HG03460 (cell line): ENCODE measurements around the gene GSG1L.
"Not testable (repeated sequence)": the region's sequence is repeated elsewhere in the genome, so short reads cannot be mapped to it uniquely, and the experiment has no call there.

Experiments
- ATAC-seq: cut with Tn5 transposase; IDR thresholded peaks from one replicate; pipeline ENCODE4 v1.9.1; 2021; ENCODE audit not compliant: unreplicated experiment

The GSG1L gene

DNA sequence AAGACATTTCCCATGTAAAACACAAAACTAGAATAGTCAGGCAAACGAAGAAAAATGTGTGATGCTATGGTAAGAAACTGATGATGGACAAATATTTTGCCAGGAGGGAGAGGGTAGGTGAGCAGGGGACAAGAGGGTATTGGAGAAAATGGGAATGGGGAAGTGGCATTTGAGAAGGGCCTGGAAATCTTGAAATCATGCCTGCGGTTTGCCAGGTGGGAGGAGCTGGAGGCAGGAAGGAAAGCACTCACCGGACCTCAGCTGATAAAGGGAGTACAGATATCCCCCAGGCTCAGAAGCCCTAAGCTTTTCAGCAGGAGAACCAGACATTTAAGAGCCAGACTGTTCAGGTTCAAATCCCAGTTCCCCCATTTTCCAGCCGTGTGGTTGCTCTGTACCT is 103.6 kb downstream of the GSG1L start:
- no peak for ATAC-seq

DNA sequence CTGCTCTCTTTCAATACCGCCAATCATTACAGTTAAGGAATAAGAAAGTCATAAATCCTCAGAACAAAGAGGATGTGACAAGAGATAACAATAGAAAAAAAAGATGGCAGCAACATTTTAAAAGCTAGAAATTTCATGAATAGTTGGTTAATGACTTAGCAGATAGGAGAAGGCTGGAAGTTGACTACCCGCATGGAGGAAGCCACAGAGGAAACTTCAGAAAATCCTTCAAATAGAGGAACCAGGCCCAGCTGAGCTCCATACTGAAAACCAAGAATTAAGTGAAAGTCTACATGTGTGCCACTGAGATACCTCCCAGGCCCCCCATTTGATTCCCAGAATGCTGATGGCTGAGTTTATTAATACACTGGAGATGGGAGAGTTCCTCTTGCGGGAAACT is 109.3 kb downstream of the GSG1L start:
- ATAC-seq: no peak

DNA sequence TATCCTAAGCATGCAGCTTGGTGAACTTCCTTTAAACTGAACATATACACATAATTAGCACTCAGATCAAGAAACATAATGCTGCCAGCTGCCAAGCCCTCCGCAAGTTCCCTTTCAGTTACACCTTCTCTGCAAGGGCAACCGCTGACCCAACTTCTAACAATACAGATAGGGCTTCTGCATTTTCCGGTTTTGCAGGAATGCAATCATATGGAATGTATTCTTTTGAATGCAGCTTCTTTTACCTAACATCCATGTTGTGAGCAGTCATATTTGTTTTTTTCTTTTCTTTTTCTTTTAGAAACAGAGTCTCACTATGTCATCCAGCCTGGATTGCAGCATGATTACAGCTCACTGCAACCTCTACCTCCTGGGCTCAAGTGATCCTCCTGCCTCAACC is 110.7 kb downstream of the GSG1L start:
- ATAC-seq: no peak

DNA sequence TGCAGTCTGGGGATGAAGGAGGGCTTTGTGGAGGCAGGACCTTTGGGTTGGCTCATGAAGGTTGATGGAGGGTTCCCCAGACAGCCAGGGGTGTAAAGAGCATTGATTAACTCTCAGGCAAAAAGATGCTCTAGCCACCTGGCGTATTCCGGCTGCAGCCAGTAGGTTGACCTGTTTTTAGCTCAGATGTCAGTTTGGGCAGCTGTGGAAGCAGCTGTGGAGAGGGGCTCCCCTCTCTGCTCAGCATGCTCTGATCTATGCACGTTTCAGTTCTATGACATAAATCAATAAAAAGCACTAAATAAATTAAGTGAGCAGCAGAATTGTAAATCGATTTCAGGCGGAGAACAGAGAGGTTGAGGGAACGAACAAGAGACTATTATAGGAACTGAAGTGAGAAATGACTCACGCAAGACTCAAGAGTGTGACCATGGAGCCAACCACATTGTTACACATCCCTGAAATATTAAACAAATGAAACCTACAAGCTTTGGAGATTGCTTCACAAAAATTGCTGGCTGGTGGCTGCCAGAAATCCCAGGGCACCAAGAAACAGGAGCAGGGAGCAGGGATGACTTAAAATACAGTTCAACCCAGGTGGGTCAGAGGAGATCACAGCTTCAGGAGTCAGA is 111.9 kb downstream of the GSG1L start:
- ATAC-seq: no peak

DNA sequence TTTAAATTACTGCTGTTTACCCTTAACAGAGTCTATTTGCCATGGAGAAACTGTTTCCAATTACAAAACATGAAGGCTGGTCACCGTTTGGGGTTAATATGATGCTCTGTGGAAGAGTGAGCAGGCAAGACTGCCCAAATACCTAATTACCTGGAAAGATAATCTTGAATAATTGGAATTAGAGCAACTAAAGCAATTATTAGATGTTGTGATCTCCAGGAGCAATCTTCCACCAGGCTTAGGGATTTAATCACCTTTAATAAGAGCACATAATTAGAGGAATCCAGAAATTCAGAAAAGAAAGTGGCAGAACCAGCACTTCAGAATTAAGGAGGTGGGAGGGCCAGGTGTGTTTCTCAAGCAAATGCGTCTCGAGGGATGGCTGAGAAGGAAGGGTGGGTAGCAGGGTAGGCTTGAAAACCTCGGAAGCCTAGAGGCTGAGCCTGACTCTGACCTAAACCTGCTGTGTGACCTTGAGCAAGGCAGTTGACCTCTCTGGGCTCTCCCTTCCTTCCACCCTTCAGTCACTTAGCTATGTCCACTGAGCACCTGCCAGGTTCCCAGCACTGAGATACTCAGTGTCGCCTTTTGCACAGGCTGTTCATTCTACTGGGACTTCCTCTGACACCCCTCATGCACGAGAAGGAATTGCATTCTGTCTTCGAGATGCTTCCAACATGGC is 113.2 kb downstream of the GSG1L start:
- no peak for ATAC-seq

DNA sequence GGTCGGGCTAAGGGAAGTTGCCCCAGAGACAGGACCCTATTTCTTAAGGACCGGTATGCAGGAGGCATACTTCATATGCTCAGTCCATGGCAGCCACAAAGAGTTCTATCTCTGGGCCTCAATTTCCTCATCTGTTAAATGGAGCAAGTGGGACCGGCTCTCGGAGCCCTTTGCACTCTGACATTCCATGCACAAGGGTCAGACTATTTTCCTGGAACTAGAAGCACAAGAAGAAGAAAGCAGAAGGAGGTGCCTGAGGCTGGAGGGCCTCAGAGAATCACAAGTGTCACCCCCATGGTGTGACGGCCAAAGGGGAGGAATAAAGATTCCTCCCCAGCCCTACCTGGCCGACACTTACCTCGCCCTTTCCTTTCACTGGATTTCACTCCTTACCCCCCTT is 115.8 kb downstream of the GSG1L start:
- ATAC-seq: no peak

DNA sequence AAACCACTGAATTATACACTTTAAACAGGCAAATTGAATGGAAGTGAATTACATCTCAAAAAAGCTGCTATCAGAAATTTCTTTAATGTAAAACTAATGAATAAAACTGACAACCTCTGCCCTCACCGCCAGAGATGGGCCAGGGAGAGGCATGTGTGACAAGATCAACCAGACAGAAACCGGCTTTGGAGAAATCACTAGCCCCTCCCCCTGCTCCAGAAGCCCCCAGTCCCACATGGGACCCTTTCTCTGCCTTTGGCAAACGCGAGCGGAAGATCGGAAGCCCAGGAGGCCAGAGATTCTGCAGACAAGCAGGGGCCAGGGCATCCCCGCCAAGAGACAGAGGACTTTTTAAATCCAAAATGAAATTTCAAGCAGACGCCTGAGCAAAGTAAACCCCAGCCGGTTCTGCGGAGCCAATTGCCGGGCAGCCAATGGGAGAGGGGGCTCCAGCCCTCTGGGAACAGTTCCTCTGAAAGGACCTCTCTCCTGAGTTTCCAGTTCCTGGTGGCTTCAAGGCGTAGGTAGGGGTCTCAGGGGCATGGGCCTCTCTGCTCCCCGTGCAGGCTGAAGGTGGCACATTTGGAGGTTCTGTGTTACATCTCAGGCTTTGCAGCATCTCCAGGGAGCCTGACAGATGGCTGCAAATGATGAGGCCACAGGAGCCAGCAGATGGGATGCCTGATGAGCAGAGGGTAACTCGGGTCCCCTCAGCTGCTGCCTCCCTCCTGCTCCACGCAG is 118.1 kb downstream of the GSG1L start:
- ATAC-seq: no peak

DNA sequence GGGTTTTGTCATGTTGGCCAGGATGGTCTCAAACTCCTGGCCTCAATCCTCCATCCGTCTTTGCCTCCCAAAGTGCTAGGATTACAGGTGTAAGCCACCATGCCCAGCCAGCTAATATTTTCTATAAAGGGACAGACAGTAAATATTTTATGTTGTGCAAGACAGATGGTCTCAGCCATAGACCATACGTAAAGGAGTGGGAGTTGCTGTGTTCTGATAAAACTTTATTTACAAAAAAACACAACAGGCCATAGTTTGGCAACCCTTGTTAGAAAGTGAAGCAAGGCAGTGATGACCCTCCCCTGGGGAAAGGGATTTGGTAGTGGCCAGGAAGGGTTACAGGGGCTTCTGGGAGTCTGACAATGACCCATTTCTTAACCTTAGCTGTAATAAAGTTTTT is 119.7 kb downstream of the GSG1L start:
- no peak for ATAC-seq

DNA sequence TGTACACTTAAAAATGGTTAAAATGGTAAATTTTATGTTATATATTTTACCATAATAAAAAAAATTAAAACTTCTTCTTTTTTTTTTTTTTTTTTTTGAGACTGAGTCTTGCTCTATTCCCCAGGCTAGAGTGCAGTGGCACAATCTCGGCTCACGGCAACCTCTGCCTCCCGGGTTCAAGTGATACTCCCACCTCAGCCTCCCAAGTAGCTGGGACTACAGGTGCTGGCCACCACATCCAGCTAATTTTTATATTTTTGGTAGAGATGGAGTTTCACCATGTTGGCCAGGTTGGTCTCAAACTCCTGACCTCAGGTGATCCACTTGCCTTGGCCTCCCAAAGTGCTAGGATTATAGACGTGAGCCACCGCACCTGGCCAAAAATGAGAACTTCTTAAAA is 121.4 kb downstream of the GSG1L start:
- ATAC-seq: not testable (repeated sequence)

DNA sequence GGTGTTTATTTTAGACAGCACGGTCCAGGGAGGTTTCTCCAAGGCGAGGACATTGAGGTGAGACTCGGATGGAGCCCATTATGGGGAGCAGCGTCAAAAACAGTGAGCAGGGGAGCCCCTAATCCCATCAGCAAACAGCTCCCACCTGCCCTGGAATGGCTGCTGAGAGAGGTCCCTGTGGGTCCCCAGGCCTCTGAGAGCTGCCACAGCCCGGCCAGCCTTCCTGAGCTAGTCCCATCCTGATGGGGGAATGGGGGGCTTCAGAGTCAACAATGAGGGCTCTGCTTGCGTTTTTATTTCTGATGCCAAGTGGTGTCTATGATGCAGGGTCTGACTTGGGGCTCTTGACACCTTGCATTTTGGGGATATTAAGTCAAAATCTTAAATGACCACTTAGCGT is 128.4 kb downstream of the GSG1L start:
- ATAC-seq: no peak

DNA sequence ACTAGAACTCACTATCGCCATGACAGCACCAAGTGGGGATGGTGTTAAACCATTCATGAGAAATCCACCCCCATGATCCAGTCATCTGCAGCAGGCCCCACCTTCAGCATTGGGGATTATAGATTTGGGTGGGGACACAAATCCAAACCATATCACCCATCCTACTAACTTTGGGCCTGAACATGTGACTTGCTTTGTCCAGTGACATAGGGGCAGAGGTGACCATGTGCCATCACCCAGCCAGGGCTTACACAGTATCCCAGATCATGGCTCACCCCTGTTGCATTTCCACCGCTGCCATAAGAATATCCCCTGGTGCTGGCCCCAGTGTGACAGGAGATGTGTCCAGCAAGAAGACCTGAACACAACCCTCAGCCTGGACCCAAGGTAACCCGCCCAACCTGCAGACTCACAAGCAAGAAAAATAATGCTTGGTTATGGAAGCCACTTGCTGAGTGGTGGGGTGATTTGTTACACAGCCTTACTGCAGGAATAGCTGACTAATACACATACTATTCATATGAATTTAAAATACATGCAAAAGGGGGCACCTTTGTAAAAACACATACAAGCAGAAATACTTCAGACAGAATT is 130.9 kb downstream of the GSG1L start:
- ATAC-seq: no peak

DNA sequence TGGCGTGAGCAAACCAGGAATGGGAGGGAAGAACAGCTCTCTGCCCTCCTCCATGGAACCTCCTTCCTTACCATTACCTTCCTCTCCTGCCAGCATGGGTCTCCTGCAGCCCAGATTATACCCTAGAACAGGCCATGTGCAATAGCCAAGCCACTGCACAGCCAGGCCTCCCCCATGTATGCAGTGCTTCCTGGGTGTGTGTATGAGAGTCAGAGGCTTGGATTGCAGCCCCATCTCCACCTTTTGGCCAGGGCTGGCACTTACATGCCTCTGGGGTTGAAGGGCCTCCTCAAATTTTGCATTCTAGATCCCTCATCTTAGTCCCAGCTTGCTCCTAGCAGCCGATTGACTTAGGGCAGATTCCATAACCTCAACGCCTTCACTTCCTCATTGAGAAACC is 133.7 kb downstream of the GSG1L start:
- no peak for ATAC-seq

DNA sequence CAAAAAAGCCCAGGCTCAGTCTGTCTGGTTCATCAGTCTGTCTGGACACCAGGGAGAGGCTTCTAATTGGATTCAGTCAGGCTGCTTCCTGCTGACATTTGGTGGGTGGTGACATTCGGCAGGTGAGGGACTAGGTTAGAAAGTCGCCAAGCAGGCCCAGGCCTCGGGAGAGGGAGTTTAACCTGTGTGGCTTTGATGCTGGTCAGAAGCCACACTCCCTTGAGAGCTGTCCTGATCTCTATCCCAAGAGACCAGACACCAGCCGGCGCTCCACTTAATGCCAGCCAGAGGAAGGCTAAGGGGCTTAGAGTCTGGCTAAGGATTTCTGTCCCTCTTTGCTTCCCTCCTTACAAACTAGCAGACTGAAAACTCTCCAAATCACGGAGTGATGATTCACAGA is 135.0 kb downstream of the GSG1L start:
- ATAC-seq: no peak

DNA sequence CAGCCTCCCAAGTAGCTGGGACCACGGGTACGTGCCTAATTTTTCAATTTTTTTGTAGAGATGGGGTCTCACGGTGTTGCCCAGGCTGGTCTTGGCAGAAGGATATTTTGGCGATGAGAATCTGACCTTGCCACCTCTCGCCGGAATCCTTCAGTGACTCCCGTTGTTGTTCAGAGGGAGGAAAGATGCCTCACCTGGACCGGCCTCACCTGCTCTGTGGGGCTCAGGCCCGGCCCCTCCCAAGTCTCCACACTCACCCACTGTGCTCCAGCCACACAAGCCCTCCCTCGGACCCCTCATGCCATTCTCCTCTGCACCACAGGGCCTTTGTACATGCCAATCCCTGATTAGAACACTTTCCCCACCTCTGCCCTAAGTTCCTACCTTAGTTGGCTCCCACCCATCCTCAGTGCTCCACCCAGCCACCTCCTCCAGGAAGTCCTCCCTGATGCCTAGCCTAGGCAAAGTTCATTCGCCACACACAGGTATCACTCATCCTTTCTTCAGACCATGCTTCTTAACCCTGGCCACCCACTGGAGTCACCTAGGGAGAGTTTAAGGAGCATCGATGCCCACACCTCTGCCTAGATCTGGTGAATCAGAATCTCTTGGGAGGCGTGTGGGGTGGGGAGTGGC is 136.1 kb downstream of the GSG1L start:
- ATAC-seq: no peak

DNA sequence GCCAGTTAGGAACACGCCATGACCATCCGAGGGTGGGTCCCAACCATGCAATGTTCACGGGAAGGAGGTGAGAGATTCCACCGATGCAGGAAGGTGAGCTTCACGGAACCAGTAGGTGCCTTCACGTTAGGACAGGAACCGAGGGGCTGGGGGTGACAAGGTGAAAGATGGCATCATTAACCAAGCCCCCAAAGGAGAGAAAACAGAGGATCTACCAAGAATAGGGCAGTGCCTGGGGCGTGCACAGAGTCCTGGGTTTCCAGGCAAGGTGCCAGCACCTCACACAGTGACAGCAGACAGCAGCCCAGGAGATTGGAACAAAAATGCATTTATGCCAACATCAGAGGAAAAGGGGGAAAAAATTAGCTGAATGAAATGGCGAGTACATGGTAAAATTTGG is 137.9 kb downstream of the GSG1L start:
- ATAC-seq: no peak

DNA sequence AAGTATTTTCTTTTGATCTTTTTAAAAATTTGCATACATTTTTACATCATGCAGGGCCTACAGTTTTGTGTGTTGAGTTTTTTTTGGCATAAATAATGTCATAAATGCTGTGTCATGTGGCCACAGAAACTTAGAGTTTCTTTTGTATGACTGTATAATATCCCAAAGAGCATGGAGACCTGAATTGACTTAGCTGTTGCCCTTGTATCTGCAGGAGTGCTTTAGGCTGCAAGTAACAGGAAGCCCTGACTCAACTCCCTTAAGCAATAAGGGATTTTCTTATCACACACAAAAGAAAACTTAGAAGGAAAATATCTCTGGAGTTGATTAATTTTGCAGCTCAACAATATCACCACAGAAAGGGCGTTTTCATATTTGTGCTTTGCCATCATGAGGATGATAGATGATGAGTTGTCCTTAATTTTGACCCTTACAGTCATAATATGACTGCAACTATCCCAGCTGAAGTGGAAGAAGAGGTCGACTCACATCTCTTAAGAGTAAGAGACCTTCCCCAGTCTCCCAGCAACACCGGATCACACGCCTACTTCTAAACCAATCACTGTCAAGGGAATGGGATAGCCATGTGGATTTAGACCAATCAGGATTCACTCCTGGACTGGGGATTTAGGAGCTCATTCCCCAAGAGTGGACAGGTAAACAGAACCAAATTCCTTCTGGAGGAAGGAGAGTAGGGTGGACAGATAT is 138.9 kb downstream of the GSG1L start:
- ATAC-seq: no peak

DNA sequence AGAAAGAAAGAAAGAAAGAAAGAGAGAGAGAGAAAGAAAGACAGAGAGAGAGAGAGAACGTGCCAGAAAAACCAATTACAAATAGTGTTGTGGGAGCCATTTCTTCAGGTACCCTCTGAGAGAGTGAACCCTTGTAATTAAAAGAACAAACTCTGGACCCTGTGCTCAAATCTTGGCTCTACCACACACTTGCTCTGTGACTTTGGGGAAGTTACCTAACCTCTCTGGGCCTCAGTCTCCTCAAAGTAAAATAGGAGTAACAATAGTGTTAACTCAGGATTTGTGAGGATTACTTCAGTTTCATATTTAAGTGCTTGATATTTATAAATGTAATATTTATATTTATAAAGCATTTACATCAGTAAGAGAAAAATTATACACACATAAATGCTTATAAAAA is 139.8 kb downstream of the GSG1L start:
- no peak for ATAC-seq

DNA sequence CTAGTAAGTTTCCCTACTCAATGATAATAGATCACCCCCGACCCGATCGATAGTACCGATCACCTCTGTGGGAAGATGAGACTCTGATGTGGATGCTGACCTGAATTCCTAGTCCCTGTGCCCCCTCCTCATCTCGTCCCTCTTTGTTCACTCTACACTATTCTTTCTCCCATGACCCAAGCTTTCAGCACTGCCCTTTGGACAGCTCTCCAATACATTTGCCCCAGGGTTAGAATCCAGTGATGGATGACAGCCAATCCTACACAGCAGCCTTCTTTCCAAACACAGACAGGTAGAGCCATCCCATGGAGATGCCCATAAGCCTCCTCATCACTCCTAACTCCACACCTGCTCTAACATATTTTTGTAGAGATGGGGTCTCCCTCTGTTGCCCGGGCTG is 141.1 kb downstream of the GSG1L start:
- no peak for ATAC-seq

DNA sequence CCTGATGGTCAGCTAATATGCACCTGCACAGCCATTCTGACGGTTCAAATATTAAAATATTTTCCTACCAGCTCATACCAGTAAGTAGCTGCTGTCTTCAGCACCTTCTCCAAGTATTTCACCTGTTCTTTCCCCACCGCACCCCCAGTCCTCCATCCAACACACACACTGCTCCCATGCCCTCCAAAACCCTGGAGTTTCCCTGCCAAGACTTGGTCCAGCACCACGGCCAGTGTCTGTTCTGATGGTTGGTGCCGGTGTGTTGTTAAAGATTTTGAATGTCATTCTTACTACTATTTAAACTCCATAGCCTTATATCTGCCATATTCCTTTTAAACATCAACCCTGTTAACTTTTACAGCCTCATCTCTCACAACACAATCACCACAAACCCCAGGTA is 142.4 kb downstream of the GSG1L start:
- ATAC-seq: no peak

DNA sequence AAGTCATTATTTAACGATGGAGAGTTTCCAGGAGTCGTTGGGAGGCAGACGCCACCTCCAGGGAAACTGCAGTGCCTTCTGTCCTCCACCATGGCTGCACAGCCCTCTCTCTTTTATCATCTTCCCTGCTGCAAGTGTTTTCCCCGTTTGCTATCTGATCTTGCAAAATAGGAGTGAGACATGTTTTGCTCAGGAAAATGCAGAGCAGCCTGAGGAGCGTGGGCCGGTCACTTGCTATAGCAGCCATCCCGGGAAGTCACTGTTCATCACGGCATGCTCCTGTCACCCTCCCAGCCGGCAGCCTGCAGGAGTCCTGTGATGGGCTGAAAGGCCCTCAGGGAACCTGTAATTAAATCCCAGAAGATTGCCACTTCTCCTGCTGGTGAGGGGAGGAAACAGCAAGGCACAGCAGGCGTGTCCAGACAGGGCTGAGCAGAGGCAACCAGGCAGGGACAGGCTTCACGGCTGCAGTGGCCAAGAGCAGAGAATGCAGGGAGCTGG is 143.1 kb downstream of the GSG1L start:
- no peak for ATAC-seq

DNA sequence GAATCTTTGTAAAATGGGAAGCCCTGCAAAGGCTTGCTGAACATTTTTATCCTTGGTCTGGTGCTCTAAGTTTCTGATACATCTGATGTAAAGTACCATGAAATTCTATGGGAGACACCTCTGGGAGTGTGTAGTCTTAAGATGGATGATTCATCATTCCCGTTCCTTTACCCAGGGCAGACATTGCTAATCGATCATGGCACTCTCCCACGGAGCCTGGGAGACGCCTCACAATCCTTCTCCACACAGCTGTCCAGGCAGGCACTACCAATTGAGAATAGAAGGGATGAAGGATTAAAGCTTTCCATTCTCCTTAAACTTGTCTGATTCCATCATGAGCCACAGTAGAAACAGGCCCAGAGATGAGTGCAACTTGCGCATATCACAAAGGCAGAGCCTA is 144.8 kb downstream of the GSG1L start:
- no peak for ATAC-seq
